Ectodermal cell (in vitro differentiated cells): ENCODE measurements around the gene BRSK2.

Experiments used
- H3K27ac ChIP-seq: 2 replicates; pipeline ENCODE4 v1.7.0; 2013; ENCODE audit warnings: mild to moderate bottlenecking, low read depth, low read length; ENCODE audit not compliant: insufficient read depth, poor library complexity, severe bottlenecking
- H3K27me3 ChIP-seq: 2 replicates; pipeline ENCODE4 v1.7.0; 2013; ENCODE audit warnings: mild to moderate bottlenecking, low read length; ENCODE audit not compliant: insufficient read depth, control insufficient read depth, poor library complexity, severe bottlenecking
- H3K36me3 ChIP-seq: one replicate; pipeline ENCODE4 v1.7.0; 2013; ENCODE audit warnings: low read length; ENCODE audit not compliant: control insufficient read depth, insufficient read depth
- H3K4me1 ChIP-seq: one replicate; pipeline ENCODE4 v1.7.0; 2013; ENCODE audit warnings: low read length; ENCODE audit not compliant: control insufficient read depth, insufficient read depth
- H3K4me3 ChIP-seq: 2 replicates; pipeline ENCODE4 v1.7.0; 2013; ENCODE audit warnings: low read depth, low read length, control low read depth; ENCODE audit not compliant: insufficient read depth
- H3K9me3 ChIP-seq: 2 replicates; pipeline ENCODE4 v1.7.0; 2013; ENCODE audit warnings: mild to moderate bottlenecking, low read length, moderate library complexity; ENCODE audit not compliant: control insufficient read depth
- WGBS, 2 experiments: methylation state at CpG; one replicate each; pipeline ENCODE4 v1.1.7; 2013; ENCODE audit warnings: missing lambda C conversion rate in 2 of 2; 5-methylcytosine and 5-hydroxymethylcytosine counted together

The BRSK2 gene

GRCh38 chr11:1473011-1473628, 83.4 kb downstream of the BRSK2 start:
- 94% methylated on average over 12 of the region's 12 CpGs for WGBS, 2 experiments
- H3K27ac ChIP-seq, result no peak overlapping the region
- H3K4me1 ChIP-seq, result no peaks in the 10 kb centered on the region
- H3K4me3 ChIP-seq, result no peak overlapping the region
- no peaks in the 10 kb centered on the region for H3K27me3 ChIP-seq
- H3K9me3 ChIP-seq, result no peaks in the 10 kb centered on the region
- no peaks in the 10 kb centered on the region for H3K36me3 ChIP-seq

- Histone ChIP-seq H3K36me3 (no peaks in the 10 kb centered on the region), H3K4me3 (no peak overlapping the region), H3K9me3 (no peaks in the 10 kb centered on the region), H3K4me1 (no peaks in the 10 kb centered on the region), H3K27me3 (no peaks in the 10 kb centered on the region), H3K27ac (no peak overlapping the region)
- 95 to 96% methylated on average over 22 of the region's 22 CpGs for whole genome bisulfite sequencing, 2 experiments
Observed at GRCh38 chr11:1473786-1474185, 84.1 kb downstream of the BRSK2 start.

- 94 to 96% methylated on average over 12 of the region's 12 CpGs for WGBS, 2 experiments
- H3K36me3 ChIP-seq, result no peaks in the 10 kb centered on the region
- H3K4me3 ChIP-seq, result no peak overlapping the region
Observed at GRCh38 chr11:1475841-1476240, 86.1 kb downstream of the BRSK2 start.

GRCh38 chr11:1476940-1477736, 87.4 kb downstream of the BRSK2 start:
- 90% methylated on average over 20 of the region's 20 CpGs for WGBS, 2 experiments

More at GRCh38 chr11:1475841-1476240, 86.1 kb downstream of the BRSK2 start:
- Histone ChIP-seq H3K9me3 (no peaks in the 10 kb centered on the region), H3K27me3 (no peaks in the 10 kb centered on the region), H3K4me1 (no peaks in the 10 kb centered on the region), H3K27ac (no peak overlapping the region)

GRCh38 chr11:1478011-1478410, 88.3 kb downstream of the BRSK2 start:
- WGBS, 2 experiments, result 94 to 95% methylated on average over 13 of the region's 13 CpGs

More at GRCh38 chr11:1476940-1477736, 87.4 kb downstream of the BRSK2 start:
- H3K9me3 ChIP-seq, result no peaks in the 10 kb centered on the region
- no peaks in the 10 kb centered on the region for H3K36me3 ChIP-seq
- H3K27ac ChIP-seq, result no peak overlapping the region
- no peaks in the 10 kb centered on the region for H3K4me1 ChIP-seq
- no peaks in the 10 kb centered on the region for H3K27me3 ChIP-seq
- H3K4me3 ChIP-seq, result no peak overlapping the region

GRCh38 chr11:1478544-1478943, 88.8 kb downstream of the BRSK2 start:
- H3K27ac ChIP-seq, result no peak overlapping the region
- H3K4me3 ChIP-seq, result no peak overlapping the region
- H3K4me1 ChIP-seq, result no peaks in the 10 kb centered on the region
- 74 to 80% methylated on average over 8 to 9 of the region's 9 CpGs for WGBS, 2 experiments
- no peaks in the 10 kb centered on the region for H3K9me3 ChIP-seq
- H3K27me3 ChIP-seq, result no peaks in the 10 kb centered on the region
- no peaks in the 10 kb centered on the region for H3K36me3 ChIP-seq

More at GRCh38 chr11:1478011-1478410, 88.3 kb downstream of the BRSK2 start:
- Histone ChIP-seq H3K36me3 (no peaks in the 10 kb centered on the region), H3K4me3 (no peak overlapping the region), H3K27ac (no peak overlapping the region), H3K9me3 (no peaks in the 10 kb centered on the region), H3K4me1 (no peaks in the 10 kb centered on the region), H3K27me3 (no peaks in the 10 kb centered on the region)

GRCh38 chr11:1479006-1479677, 89.4 kb downstream of the BRSK2 start:
- H3K4me3 ChIP-seq, result no peak overlapping the region
- 94 to 95% methylated on average over 9 of the region's 9 CpGs for WGBS, 2 experiments

GRCh38 chr11:1479678-1480118, 90.0 kb downstream of the BRSK2 start:
- Histone ChIP-seq H3K4me1 (no peaks in the 10 kb centered on the region), H3K27me3 (no peaks in the 10 kb centered on the region), H3K4me3 (no peak overlapping the region), H3K9me3 (no peaks in the 10 kb centered on the region), H3K36me3 (no peaks in the 10 kb centered on the region), H3K27ac (no peak overlapping the region)
- 93% methylated on average over 12 of the region's 12 CpGs for WGBS, 2 experiments

More at GRCh38 chr11:1479006-1479677, 89.4 kb downstream of the BRSK2 start:
- Histone ChIP-seq H3K9me3 (no peaks in the 10 kb centered on the region), H3K27ac (no peak overlapping the region), H3K36me3 (no peaks in the 10 kb centered on the region), H3K27me3 (no peaks in the 10 kb centered on the region), H3K4me1 (no peaks in the 10 kb centered on the region)

- Histone ChIP-seq H3K9me3 (no peaks in the 10 kb centered on the region), H3K36me3 (no peaks in the 10 kb centered on the region), H3K27ac (no peak overlapping the region), H3K27me3 (no peaks in the 10 kb centered on the region), H3K4me1 (no peaks in the 10 kb centered on the region), H3K4me3 (no peak overlapping the region)
- 87 to 88% methylated on average over 13 of the region's 13 CpGs for WGBS, 2 experiments
Observed at GRCh38 chr11:1480191-1480554, 90.4 kb downstream of the BRSK2 start.
